GM18519 (cell line): Measurements from ENCODE around the gene HINT1.
A peak's percentile ranks its signal among the peaks of the same experiment; 100 is the strongest.

Experiments used
- ATAC-seq: cut with Tn5 transposase; IDR thresholded peaks from one replicate; pipeline ENCODE4 v1.9.1; 2021; ENCODE audit warnings: mild to moderate bottlenecking, moderate library complexity; ENCODE audit not compliant: unreplicated experiment, low FRiP score

Gene HINT1

DNA sequence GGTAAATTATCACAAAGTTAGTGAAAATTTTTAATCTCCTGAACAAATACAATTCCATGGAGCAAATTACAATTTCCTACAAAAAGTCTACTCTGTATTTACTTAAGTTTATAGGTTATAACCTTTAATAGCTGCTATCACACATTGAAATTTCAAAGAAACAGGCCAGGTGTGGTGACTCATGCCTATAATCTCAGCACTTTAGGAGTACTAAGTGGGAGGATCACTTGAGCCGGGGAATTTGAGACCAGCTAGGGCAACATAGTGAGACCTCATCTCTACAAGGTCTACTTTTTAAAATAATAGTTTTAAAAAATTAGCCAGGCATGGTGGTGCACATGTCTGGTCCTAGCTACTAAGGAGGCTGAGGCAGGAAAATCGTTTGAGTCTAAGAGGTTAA lies 50.3 kb downstream of the HINT1 start:
- ATAC-seq = no peak

DNA sequence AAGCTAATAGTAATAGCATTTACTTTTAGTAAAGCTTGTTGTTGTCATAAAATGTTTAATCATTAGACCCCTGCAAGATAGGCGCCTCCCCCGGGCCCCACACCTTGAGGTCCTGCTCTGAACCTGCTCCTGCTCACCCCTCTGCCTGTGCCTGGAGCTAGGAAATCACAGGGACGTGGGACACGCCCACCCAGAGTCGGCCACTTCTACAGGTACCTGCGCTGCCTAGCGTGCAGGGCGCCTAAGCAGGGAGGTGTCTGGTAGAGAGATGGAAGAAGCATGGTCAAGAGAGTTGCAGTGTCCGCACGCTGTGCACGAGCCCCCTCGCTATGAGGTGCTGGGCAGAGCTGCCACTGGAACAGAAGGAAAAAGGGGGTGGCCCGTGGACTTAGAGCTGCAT lies 52.6 kb downstream of the HINT1 start:
- ATAC-seq = no peak

DNA sequence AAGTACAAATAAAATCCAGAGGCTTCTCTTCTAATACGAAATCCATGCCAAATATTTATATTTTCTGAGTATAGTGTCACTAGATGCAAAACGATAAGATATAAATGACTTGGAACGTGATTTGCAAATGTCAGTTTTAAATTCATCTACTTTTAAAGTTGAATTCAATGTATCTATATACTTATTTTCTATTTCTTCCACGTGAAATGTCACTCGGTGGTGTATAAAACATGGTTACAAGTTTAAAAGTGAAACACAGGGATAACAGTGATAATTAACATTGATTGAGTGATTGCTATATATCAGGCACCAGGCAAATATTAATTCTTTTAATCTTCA lies 54.8 kb downstream of the HINT1 start:
- ATAC-seq = no peak

DNA sequence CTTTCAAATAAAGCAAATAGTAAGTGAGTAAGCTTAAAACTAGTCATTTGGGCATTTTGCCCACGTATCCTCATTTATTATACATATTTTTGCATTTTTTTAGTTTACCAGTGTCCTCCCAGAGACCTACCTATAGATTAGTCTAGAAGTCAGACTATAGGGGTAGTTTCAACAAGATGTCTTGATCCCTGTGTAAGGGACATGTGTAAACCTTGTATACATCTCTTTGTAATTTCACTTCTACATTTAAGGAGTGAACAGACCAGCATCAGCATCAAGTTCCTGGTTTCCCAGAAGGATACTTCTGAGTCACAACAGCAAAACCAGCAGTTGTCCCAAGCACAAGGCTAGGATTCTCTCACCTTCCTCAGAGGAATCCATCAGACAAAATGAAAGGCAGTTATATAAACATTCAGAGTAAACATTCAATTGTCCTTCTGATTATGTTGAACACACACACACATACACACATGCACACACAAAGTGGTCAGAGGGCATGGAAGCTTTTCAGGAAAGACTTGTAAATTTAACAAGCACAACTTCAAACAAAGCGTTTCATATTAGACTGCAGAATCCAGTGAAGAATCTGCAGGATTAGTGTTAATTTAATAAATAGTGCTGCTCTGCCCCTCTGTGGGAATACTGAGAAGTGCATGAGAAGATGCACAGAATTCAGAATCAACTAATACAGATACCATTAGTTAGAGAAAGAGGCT lies 55.4 kb downstream of the HINT1 start:
- peak; percentile 91 for ATAC-seq
